Epithelial cell of esophagus (primary cell): Measurements from ENCODE around the gene RBM5.

ENCODE experiments used
- DNase-seq: peaks from one replicate; pipeline ENCODE4 v3.0.0; 2010; ENCODE audit warnings: low read depth
- H3K4me3 ChIP-seq: 2 replicates; pipeline ENCODE4 v1.5.1; 2011; ENCODE audit warnings: mild to moderate bottlenecking, low read length, control low read depth
- CTCF ChIP-seq: IDR thresholded peaks from 2 replicates; pipeline ENCODE4 v1.5.1; 2011; ENCODE audit warnings: low read depth, mild to moderate bottlenecking, low read length, control low read depth, inconsistent platforms; ENCODE audit not compliant: insufficient read depth; ENCODE audit errors: missing control alignments

RBM5 gene

GRCh38 chr3:50167069-50167840, 78.5 kb downstream of the RBM5 start:
- TF ChIP-seq CTCF: no peak
- H3K4me3 ChIP-seq: peak overlapping the region; percentile 17
- peak; percentile 84 for DNase-seq

DNA sequence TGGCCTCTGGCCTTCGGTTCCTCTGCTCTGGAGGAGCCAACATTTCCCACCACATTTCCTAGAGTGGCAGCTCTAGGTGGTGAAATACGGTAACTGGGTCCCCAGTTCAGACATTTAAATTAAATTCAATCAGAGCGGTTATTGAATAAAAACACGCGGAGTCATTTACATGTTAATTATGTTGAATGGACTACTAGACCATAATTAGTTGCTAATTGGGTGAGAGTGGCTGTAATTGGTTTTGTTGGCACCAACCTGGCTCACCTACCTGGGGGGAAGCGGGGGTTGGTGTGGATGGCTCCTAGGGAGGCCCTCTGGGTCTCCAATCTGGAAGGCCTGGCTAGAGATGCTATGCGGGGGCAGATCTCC, 79.1 kb downstream of the RBM5 start:
- TF ChIP-seq CTCF: no peak

GRCh38 chr3:50168388-50168787, 79.7 kb downstream of the RBM5 start:
- DNase-seq: no peak
- TF ChIP-seq CTCF: no peak
- no peak overlapping the region for H3K4me3 ChIP-seq

More for the DNA sequence above, 79.1 kb downstream of the RBM5 start:
- H3K4me3 ChIP-seq: no peak overlapping the region
- no peak for DNase-seq
